ENCODE measurements around the gene HOXA6. TPM values are rescaled to one million over a fixed set of nuclear protein-coding genes. Genes with fewer than 3 reads are reported as not detected.

The HOXA6 gene
- total RNA-seq, 1 experiment from 2014 or later = not detected

GRCh38 chr7:27108390-27109127, 39.0 kb downstream of the HOXA6 start:
- H3K27me3 Mint-ChIP-seq (ENCODE audit: low read depth) = peaks cover 99% of the 10 kb centered on the region
- ChIA-PET CTCF (interaction anchor here (0.6 to 1.9 kb wide), 4 partner anchors 10 to 265 kb away, joined by 3 to 4 read pairs (median 4); no protein-coding TSS in a partner anchor), POLR2A (interaction anchor here (0.8 to 0.9 kb wide), 2 partner anchors 9 to 10 kb away, joined by 3 read pairs; no protein-coding TSS in a partner anchor)
- ATAC-seq (peak; percentile 72), DNase-seq (ENCODE audit: low spot score) (peak; percentile 72)
- peak overlapping the region; percentile 63 for H3K4me3 Mint-ChIP-seq
- TF ChIP-seq ELF4 (CRISPR knock-in tag; IDR thresholded peaks at IDR 0.05; ENCODE audit: low read depth) = no peak
- no peak for TF ChIP-seq ZBTB43 (CRISPR knock-in tag; IDR thresholded peaks at IDR 0.05)
- TF ChIP-seq, protein P1, sequence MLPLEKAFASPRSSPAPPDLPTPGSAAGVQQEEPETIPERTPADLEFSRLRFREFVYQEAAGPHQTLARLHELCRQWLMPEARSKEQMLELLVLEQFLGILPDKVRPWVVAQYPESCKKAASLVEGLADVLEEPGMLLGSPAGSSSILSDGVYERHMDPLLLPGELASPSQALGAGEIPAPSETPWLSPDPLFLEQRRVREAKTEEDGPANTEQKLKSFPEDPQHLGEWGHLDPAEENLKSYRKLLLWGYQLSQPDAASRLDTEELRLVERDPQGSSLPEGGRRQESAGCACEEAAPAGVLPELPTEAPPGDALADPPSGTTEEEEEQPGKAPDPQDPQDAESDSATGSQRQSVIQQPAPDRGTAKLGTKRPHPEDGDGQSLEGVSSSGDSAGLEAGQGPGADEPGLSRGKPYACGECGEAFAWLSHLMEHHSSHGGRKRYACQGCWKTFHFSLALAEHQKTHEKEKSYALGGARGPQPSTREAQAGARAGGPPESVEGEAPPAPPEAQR (CRISPR knock-in tag; IDR thresholded peaks at IDR 0.05) = no peak
- no peak for TF ChIP-seq ZNF396 (CRISPR knock-in tag; IDR thresholded peaks at IDR 0.05; ENCODE audit: borderline replicate concordance)
- TF ChIP-seq TP53 (CRISPR knock-in tag; IDR thresholded peaks at IDR 0.05) = no peak
- no peak for TF ChIP-seq ZNF263 (CRISPR knock-in tag; IDR thresholded peaks at IDR 0.05; ENCODE audit: low read depth)
- no peak for TF ChIP-seq JUN (CRISPR knock-in tag; IDR thresholded peaks at IDR 0.05)
- TF ChIP-seq, protein P2, sequence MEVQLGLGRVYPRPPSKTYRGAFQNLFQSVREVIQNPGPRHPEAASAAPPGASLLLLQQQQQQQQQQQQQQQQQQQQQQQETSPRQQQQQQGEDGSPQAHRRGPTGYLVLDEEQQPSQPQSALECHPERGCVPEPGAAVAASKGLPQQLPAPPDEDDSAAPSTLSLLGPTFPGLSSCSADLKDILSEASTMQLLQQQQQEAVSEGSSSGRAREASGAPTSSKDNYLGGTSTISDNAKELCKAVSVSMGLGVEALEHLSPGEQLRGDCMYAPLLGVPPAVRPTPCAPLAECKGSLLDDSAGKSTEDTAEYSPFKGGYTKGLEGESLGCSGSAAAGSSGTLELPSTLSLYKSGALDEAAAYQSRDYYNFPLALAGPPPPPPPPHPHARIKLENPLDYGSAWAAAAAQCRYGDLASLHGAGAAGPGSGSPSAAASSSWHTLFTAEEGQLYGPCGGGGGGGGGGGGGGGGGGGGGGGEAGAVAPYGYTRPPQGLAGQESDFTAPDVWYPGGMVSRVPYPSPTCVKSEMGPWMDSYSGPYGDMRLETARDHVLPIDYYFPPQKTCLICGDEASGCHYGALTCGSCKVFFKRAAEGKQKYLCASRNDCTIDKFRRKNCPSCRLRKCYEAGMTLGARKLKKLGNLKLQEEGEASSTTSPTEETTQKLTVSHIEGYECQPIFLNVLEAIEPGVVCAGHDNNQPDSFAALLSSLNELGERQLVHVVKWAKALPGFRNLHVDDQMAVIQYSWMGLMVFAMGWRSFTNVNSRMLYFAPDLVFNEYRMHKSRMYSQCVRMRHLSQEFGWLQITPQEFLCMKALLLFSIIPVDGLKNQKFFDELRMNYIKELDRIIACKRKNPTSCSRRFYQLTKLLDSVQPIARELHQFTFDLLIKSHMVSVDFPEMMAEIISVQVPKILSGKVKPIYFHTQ (CRISPR knock-in tag; IDR thresholded peaks at IDR 0.05) = no peak
- no peak for TF ChIP-seq ZNF121 (CRISPR knock-in tag; IDR thresholded peaks at IDR 0.05)
- TF ChIP-seq CREM (CRISPR knock-in tag; IDR thresholded peaks at IDR 0.05) = no peak
- peaks cover 26% of the 10 kb centered on the region for H3K4me1 Mint-ChIP-seq
- no peak overlapping the region for H3K27ac Mint-ChIP-seq
- no peaks in the 10 kb centered on the region for H3K9me3 Mint-ChIP-seq
- H3K36me3 Mint-ChIP-seq = no peaks in the 10 kb centered on the region; the same call in 1 of the 2 replicates

GRCh38 chr7:27107391-27108381, 39.9 kb downstream of the HOXA6 start:
- H3K4me3 Mint-ChIP-seq = peak overlapping the region; percentile 63
- H3K27me3 Mint-ChIP-seq (ENCODE audit: low read depth) = peaks cover 100% of the 10 kb centered on the region
- no peak for DNase-seq (ENCODE audit: low spot score)

More at GRCh38 chr7:27107391-27108381, 39.9 kb downstream of the HOXA6 start:
- H3K4me1 Mint-ChIP-seq = peaks cover 27% of the 10 kb centered on the region
- ChIA-PET CTCF (interaction anchor here (0.6 to 1.9 kb wide), 3 partner anchors 9 to 68 kb away, joined by 4 read pairs; no protein-coding TSS in a partner anchor), POLR2A (interaction anchor here (0.9 kb wide), 1 partner anchor 9 kb away, joined by 3 read pairs; no protein-coding TSS in a partner anchor)
- no peaks in the 10 kb centered on the region; the same call in 1 of the 2 replicates for H3K36me3 Mint-ChIP-seq
- no peak overlapping the region for H3K27ac Mint-ChIP-seq
- TF ChIP-seq ZBTB43 (CRISPR knock-in tag; IDR thresholded peaks at IDR 0.05) = no peak
- TF ChIP-seq MYBL2 (CRISPR knock-in tag; IDR thresholded peaks at IDR 0.05) = no peak
- no peak for TF ChIP-seq PREB (CRISPR knock-in tag; IDR thresholded peaks at IDR 0.05; ENCODE audit: borderline replicate concordance)
- ATAC-seq = no peak
- no peaks in the 10 kb centered on the region for H3K9me3 Mint-ChIP-seq
